Neural crest cell (in vitro differentiated cells): Measurements from ENCODE around the gene ARMC6. TPM values are rescaled to one million over a fixed set of nuclear protein-coding genes. Genes with fewer than 3 reads are reported as not detected.

Experiments used
- DNase-seq: peaks from one replicate; pipeline ENCODE4 v3.0.0; 2021; ENCODE audit warnings: low read depth, mixed read lengths, low spot score
- H3K27ac Mint-ChIP-seq: one replicate; pipeline ENCODE4 v1.8.0; 2021; ENCODE audit warnings: mild to moderate bottlenecking, mixed read lengths; ENCODE audit not compliant: unreplicated experiment
- H3K27me3 Mint-ChIP-seq: 2 replicates; pipeline ENCODE4 v1.8.0; 2021; ENCODE audit warnings: low read depth, mild to moderate bottlenecking, mixed read lengths
- H3K36me3 Mint-ChIP-seq: 2 replicates; pipeline ENCODE4 v1.8.0; 2021; ENCODE audit warnings: low read depth, mild to moderate bottlenecking, mixed read lengths
- H3K4me1 Mint-ChIP-seq: 2 replicates; pipeline ENCODE4 v1.8.0; 2021; ENCODE audit warnings: mixed read lengths
- H3K4me3 Mint-ChIP-seq: one replicate; pipeline ENCODE4 v1.8.0; 2021; ENCODE audit warnings: mild to moderate bottlenecking, mixed read lengths
- H3K9me3 Mint-ChIP-seq: 2 replicates; pipeline ENCODE4 v1.8.0; 2021; ENCODE audit warnings: mixed read lengths
- total RNA-seq: library from RNA; stranded (reverse); gene quantifications from 2 replicates; pipeline ENCODE4 v1.2.1, GENCODE V29; 2021
- TF ChIP-seq, protein P1 (sequence below): fragments of 200-600 bp; sonication (generic); conservative IDR thresholded peaks from 2 replicates; pipeline ENCODE4 v1.5.0; 2021; ENCODE audit warnings: antibody characterized with exemption, mild to moderate bottlenecking

Gene ARMC6
- total RNA-seq, 1 donor from 2014 or later: 52.5 TPM

DNA sequence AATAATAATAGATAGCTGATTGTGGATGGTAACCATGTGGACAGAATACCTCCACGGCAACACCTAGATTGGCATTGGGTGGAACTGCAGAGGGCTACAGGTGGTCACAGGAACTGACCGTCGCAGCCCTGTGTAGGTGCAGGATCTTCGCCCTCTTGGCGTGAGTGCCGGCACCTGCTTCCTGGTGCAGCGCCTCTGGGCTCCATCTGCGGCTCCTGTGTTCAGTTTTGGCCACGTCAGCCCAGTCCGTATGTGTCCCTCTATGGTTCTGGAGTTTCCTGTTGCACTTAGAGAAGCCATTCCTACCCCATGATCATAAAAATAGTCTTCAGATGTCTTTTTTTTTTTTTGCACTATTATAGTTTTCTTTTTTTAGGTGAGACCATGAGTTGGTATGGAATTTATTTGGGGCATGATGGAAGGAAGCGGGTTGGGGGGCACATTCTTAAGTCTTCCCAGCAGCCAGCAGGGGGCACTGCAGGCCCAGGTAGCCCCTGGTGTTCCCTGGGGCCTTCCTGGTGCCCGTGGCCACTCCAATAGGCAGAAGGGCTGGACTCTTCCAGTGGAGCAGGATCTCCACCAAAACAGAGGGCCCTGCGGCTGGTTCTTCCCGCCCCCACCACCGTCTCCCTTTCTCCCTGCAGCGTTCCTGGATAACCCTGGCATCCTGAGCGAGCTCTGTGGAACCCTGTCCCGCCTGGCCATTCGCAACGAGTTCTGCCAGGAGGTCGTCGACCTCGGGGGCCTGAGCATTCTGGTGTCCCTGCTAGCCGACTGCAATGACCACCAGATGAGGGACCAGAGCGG, 20.3 kb downstream of the ARMC6 start:
- DNase-seq: peak; percentile 57
- TF ChIP-seq, protein P1, sequence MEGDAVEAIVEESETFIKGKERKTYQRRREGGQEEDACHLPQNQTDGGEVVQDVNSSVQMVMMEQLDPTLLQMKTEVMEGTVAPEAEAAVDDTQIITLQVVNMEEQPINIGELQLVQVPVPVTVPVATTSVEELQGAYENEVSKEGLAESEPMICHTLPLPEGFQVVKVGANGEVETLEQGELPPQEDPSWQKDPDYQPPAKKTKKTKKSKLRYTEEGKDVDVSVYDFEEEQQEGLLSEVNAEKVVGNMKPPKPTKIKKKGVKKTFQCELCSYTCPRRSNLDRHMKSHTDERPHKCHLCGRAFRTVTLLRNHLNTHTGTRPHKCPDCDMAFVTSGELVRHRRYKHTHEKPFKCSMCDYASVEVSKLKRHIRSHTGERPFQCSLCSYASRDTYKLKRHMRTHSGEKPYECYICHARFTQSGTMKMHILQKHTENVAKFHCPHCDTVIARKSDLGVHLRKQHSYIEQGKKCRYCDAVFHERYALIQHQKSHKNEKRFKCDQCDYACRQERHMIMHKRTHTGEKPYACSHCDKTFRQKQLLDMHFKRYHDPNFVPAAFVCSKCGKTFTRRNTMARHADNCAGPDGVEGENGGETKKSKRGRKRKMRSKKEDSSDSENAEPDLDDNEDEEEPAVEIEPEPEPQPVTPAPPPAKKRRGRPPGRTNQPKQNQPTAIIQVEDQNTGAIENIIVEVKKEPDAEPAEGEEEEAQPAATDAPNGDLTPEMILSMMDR: peak; percentile 76
- Mint-ChIP-seq H3K27me3 (no peaks in the 10 kb centered on the region), H3K36me3 (no peaks in the 10 kb centered on the region), H3K4me1 (no peaks in the 10 kb centered on the region), H3K9me3 (no peaks in the 10 kb centered on the region), H3K27ac (no peak overlapping the region), H3K4me3 (no peak overlapping the region)

DNA sequence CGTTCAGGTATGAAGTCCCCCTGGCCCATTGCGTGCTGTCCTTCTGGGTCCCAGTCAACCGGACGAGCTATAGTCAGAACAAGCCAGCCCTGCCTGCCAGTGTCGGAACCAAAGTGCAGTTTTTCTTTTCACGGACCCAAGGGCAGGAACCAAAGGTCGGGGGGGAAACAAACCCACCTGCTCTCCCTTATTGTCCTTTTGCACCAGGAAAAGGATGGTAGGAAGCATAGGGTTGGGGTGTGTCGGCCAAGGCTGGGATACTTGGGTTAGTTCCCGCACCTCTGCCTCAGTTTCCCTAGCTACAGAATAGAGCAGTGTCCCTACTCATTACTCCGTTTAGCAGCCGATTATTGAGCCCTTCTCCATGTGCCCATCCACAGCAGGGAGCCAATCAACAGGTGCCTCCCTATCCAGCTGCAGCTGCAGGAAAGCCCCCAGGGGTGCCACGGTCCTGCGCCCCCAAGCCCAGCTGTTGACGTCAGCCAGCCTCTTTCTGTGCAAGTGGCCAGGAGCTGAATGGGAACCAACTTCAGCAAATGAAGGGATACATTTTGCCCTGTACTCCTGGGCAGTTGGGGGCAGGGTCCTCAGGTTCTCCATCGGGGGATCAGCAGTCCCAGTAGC, 21.0 kb downstream of the ARMC6 start:
- H3K27me3 Mint-ChIP-seq: no peaks in the 10 kb centered on the region

DNA sequence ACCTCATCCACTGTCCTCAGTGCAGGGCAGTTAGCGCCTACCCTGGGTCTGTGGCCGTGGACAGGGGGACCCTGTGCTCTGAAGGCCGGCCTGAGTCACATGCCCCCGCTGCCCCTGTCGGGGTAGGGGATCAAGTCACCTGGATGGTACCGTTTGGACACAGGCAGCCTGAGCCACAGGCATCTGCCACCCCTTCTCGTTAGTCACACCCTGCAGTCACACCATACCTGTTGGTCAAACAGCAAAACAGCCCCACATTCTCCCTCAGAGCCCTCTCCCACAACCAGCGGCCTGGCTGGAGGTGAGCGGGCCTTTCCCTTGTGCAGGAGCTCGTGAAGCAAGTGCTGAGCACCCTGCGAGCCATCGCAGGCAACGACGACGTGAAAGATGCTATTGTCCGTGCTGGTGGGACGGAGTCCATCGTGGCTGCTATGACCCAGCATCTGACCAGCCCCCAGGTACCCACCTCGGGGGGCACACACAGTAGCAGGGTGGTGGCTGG, 21.6 kb downstream of the ARMC6 start:
- Mint-ChIP-seq H3K27ac (no peak overlapping the region), H3K4me3 (no peak overlapping the region), H3K36me3 (no peaks in the 10 kb centered on the region), H3K4me1 (no peaks in the 10 kb centered on the region), H3K9me3 (no peaks in the 10 kb centered on the region), H3K27me3 (no peaks in the 10 kb centered on the region)
- DNase-seq: no peak
- TF ChIP-seq, protein P1: no peak

More for the DNA sequence above, 21.0 kb downstream of the ARMC6 start:
- Mint-ChIP-seq H3K4me3 (no peak overlapping the region), H3K36me3 (no peaks in the 10 kb centered on the region), H3K4me1 (no peaks in the 10 kb centered on the region), H3K27ac (no peak overlapping the region), H3K9me3 (no peaks in the 10 kb centered on the region)
- DNase-seq: no peak
- TF ChIP-seq, protein P1: no peak

DNA sequence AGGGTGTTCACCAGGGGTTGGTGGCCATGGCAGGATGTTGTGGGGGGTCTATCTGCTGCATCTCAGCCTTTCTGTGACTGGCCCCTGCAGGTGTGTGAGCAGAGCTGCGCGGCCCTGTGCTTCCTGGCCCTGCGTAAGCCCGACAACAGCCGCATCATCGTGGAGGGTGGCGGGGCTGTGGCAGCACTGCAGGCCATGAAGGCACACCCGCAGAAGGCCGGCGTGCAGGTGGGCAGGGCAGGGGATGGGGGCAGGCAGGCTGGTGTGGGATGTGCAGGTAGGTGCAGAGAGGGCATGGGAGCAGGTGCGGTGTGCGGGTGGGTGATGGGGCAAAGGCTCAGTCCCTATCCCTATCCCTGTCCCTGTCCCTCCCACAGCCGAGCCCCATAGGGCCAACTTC, 22.3 kb downstream of the ARMC6 start:
- no peak for DNase-seq
- no peaks in the 10 kb centered on the region for H3K36me3 Mint-ChIP-seq
- H3K4me3 Mint-ChIP-seq: no peak overlapping the region
- no peaks in the 10 kb centered on the region for H3K4me1 Mint-ChIP-seq
- H3K27me3 Mint-ChIP-seq: no peaks in the 10 kb centered on the region
- no peak overlapping the region for H3K27ac Mint-ChIP-seq
- H3K9me3 Mint-ChIP-seq: no peaks in the 10 kb centered on the region
- TF ChIP-seq, protein P1: no peak

DNA sequence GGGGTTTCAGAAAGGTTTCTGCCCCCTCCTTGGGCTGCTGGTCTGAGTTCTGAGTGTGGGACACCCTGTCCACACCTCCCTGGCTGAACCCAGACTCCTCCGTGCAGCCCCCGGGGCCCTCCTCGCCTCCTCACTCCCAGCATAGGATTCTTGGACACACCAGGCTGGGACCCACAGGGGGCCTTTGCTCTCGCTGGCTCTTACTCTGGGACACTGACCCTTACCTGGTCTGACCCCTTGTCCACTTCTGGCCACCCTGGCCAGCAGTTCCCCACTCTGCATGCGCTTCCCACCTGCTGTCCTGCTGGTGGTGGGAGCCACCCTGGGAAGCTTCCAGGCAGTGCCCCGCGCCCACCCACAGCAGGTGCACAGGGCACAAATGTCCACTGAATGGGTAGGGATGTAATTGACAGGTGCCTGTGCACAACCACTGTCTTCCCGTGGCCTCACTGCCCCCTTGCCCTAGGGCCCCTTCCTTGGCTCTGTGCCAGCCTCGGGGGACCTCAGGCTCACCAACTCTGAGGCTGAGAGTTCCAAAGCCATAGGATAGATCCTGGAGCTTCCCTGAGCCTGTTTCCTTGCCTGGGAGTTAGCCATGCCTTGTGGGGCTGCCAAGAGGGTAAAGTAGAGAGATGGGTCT, 23.4 kb downstream of the ARMC6 start:
- no peaks in the 10 kb centered on the region for H3K36me3 Mint-ChIP-seq

More for the DNA sequence above, 23.4 kb downstream of the ARMC6 start:
- Mint-ChIP-seq H3K4me1 (no peaks in the 10 kb centered on the region), H3K27ac (no peak overlapping the region), H3K4me3 (no peak overlapping the region), H3K9me3 (no peaks in the 10 kb centered on the region), H3K27me3 (no peaks in the 10 kb centered on the region)
- TF ChIP-seq, protein P1: no peak
- DNase-seq: no peak
